Stomach (tissue), 9 donors: Measurements from ENCODE around the gene PLIN5. TPM values are rescaled to one million over a fixed set of nuclear protein-coding genes. Genes with fewer than 3 reads are reported as not detected.

Experiments
- DNase-seq, 2 donors: peaks; one replicate each; pipeline versions ENCODE4 v3.0.0 to v3.0.0-alpha.2; 2013 to 2019
- H3K27ac ChIP-seq, 5 donors: fragments of 200-600 bp in 4 of 5; sonication (generic) in 4 of 5; one replicate each; pipeline ENCODE4 v1.5.1; 2013 to 2019; ENCODE audit warnings: mild to moderate bottlenecking in 1 of 5, moderate library complexity in 1 of 5
- H3K27me3 ChIP-seq, 3 donors: fragments of 200-600 bp; sonication (generic); one replicate each; pipeline ENCODE4 v1.5.1; 2017 to 2019; ENCODE audit warnings: mixed run types in 1 of 3
- H3K36me3 ChIP-seq, 4 donors: fragments of 200-600 bp; sonication (generic); 1 replicate in 3 of 4; 2 replicates in 1 of 4; pipeline ENCODE4 v1.5.1; 2016 to 2019
- H3K4me1 ChIP-seq, 4 donors: fragments of 200-600 bp; sonication (generic); one replicate each; pipeline ENCODE4 v1.5.1; 2016 to 2019
- H3K4me3 ChIP-seq, 4 donors: fragments of 200-600 bp; sonication (generic) in 3 of 4; one replicate each; pipeline ENCODE4 v1.5.1; 2016 to 2019; ENCODE audit warnings: mild to moderate bottlenecking in 1 of 4
- H3K9me3 ChIP-seq, 4 donors: fragments of 200-600 bp; sonication (generic); one replicate each; pipeline ENCODE4 v1.5.1; 2016 to 2019
- EP300 ChIP-seq: sonication (generic); formaldehyde crosslinking; IDR thresholded peaks from one replicate; pipeline ENCODE4 v1.6.1; 2017; ENCODE audit warnings: antibody characterized with exemption
- POLR2A ChIP-seq, 4 donors: fragments of 450-650 bp; IDR thresholded peaks; one replicate each; pipeline ENCODE4 v1.6.1; 2016; ENCODE audit warnings: antibody characterized with exemption in 4 of 4, control low read depth in 2 of 4, mild to moderate bottlenecking in 1 of 4, moderate library complexity in 1 of 4
- POLR2AphosphoS5 ChIP-seq, 3 donors: sonication (generic); formaldehyde crosslinking; IDR thresholded peaks; one replicate each; pipeline ENCODE4 v1.6.1; 2016; ENCODE audit warnings: antibody characterized with exemption in 3 of 3
- WGBS, 5 donors: extraction: QIAGEN DNeasy Blood & Tissue Kit in 3 of 5; methylation state at CpG; one replicate each; pipeline versions ENCODE4 v1.1.5 to v1.1.7; 2013 to 2018; 5-methylcytosine and 5-hydroxymethylcytosine counted together
- intact Hi-C: fragments of 100-400 bp; cut with DNase I; formaldehyde crosslinking; loops from one replicate; pipeline ENCODE4 v1.15.1; 2023; ENCODE audit warnings: low total_unique reads
- polyA plus RNA-seq, 3 donors: library from polyadenylated mRNA; stranded (reverse); fragments of 200-250 nt; gene quantifications; one replicate each; pipeline ENCODE4 v1.2.3, GENCODE V29; 2013
- total RNA-seq, 5 donors: library from RNA; depleted of rRNA; stranded (reverse); fragments of >200 nt; gene quantifications; one replicate each; pipeline versions ENCODE4 v1.1.0 to v1.2.3, GENCODE V29; 2014 to 2016
- TF ChIP-seq, protein P1 (sequence below), 7 experiments: fragments of 450-650 bp in 4 of 7; fragments of 200-600 bp in 3 of 7; sonication (generic) in 3 of 7; IDR thresholded peaks; one replicate each; pipeline ENCODE4 v1.5.1; 2016 to 2019; ENCODE audit warnings: antibody characterized with exemption in 7 of 7, control low read depth in 2 of 7, mild to moderate bottlenecking in 1 of 7
- donor health status: healthy with polysubstance abuse.
- donor health status: Bipolar disorder and iron deficiency.
- donor health status: healthy.

Gene PLIN5
- total and polyA plus RNA-seq, 8 donors, result 1.4 to 114 (median 31.6) TPM

GRCh38 chr19:4553092-4553695 is 18.2 kb upstream of the PLIN5 start:
- Histone ChIP-seq H3K27me3 (peaks cover 0 to 35% (median 4%) of the 10 kb centered on the region in 3 donors), H3K4me3 (no peak overlapping the region), H3K27ac (no peak overlapping the region), H3K9me3 (no peaks in the 10 kb centered on the region), H3K4me1 (peaks cover 0 to 23% (median 2%) of the 10 kb centered on the region in 4 donors), H3K36me3 (peaks cover 0 to 20% (median 6%) of the 10 kb centered on the region in 4 donors)
- intact Hi-C loops, result no loop called here
- TF ChIP-seq POLR2A (IDR thresholded peaks at IDR 0.05), result no peak
- no peak for TF ChIP-seq EP300
- TF ChIP-seq, protein P1, sequence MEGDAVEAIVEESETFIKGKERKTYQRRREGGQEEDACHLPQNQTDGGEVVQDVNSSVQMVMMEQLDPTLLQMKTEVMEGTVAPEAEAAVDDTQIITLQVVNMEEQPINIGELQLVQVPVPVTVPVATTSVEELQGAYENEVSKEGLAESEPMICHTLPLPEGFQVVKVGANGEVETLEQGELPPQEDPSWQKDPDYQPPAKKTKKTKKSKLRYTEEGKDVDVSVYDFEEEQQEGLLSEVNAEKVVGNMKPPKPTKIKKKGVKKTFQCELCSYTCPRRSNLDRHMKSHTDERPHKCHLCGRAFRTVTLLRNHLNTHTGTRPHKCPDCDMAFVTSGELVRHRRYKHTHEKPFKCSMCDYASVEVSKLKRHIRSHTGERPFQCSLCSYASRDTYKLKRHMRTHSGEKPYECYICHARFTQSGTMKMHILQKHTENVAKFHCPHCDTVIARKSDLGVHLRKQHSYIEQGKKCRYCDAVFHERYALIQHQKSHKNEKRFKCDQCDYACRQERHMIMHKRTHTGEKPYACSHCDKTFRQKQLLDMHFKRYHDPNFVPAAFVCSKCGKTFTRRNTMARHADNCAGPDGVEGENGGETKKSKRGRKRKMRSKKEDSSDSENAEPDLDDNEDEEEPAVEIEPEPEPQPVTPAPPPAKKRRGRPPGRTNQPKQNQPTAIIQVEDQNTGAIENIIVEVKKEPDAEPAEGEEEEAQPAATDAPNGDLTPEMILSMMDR (IDR thresholded peaks at IDR 0.05), result no peak
- no peak for TF ChIP-seq POLR2AphosphoS5 (IDR thresholded peaks at IDR 0.05)
- no peak for DNase-seq

GRCh38 chr19:4552525-4552819 is 17.4 kb upstream of the PLIN5 start:
- H3K4me1 ChIP-seq, result peaks cover 0 to 16% (median 0%) of the 10 kb centered on the region in 4 donors
- no peak overlapping the region for H3K27ac ChIP-seq
- 71 to 86% (median 75%) methylated on average over 9 to 18 of the region's 18 CpGs for WGBS, 5 donors
- peaks cover 0 to 23% (median 6%) of the 10 kb centered on the region in 4 donors for H3K36me3 ChIP-seq
- TF ChIP-seq, protein P1 (IDR thresholded peaks at IDR 0.05), result no peak
- no peak for TF ChIP-seq POLR2A (IDR thresholded peaks at IDR 0.05)
- no peak for TF ChIP-seq POLR2AphosphoS5 (IDR thresholded peaks at IDR 0.05)
- no peak for TF ChIP-seq EP300
- H3K4me3 ChIP-seq, result no peak overlapping the region
- H3K27me3 ChIP-seq, result peaks cover 0 to 33% (median 0%) of the 10 kb centered on the region in 3 donors
- intact Hi-C loops, result no loop called here
- no peak for DNase-seq
- H3K9me3 ChIP-seq, result no peaks in the 10 kb centered on the region

GRCh38 chr19:4550479-4551050 is 15.5 kb upstream of the PLIN5 start:
- no peaks in the 10 kb centered on the region for H3K9me3 ChIP-seq
- intact Hi-C loops, result no loop called here
- no peak overlapping the region for H3K4me3 ChIP-seq
- H3K36me3 ChIP-seq, result peaks cover 0 to 16% (median 4%) of the 10 kb centered on the region in 4 donors
- TF ChIP-seq, protein P1 (IDR thresholded peaks at IDR 0.05), result no peak
- TF ChIP-seq EP300 (no peak), POLR2A (IDR thresholded peaks at IDR 0.05) (no peak), POLR2AphosphoS5 (IDR thresholded peaks at IDR 0.05) (no peak)
- peaks cover 0 to 31% (median 0%) of the 10 kb centered on the region in 3 donors for H3K27me3 ChIP-seq
- DNase-seq, result no peak
- no peak overlapping the region for H3K27ac ChIP-seq
- WGBS, 5 donors, result 77 to 92% (median 85%) methylated on average over 11 to 26 of the region's 26 CpGs
- H3K4me1 ChIP-seq, result peaks cover 0 to 6% (median 0%) of the 10 kb centered on the region in 4 donors

GRCh38 chr19:4550018-4550417 is 15.0 kb upstream of the PLIN5 start:
- H3K4me1 ChIP-seq, result peaks cover 0 to 6% (median 0%) of the 10 kb centered on the region in 4 donors
- H3K9me3 ChIP-seq, result no peaks in the 10 kb centered on the region
- no peak for TF ChIP-seq POLR2A (IDR thresholded peaks at IDR 0.05)
- TF ChIP-seq, protein P1 (IDR thresholded peaks at IDR 0.05), result no peak
- no peak for TF ChIP-seq EP300
- no peak for TF ChIP-seq POLR2AphosphoS5 (IDR thresholded peaks at IDR 0.05)
- peaks cover 0 to 15% (median 3%) of the 10 kb centered on the region in 4 donors for H3K36me3 ChIP-seq
- H3K4me3 ChIP-seq, result no peak overlapping the region
- no peak for DNase-seq
- peaks cover 0 to 31% (median 0%) of the 10 kb centered on the region in 3 donors for H3K27me3 ChIP-seq
- WGBS, 5 donors, result 88 to 93% (median 89%) methylated on average over 18 of the region's 18 CpGs
- intact Hi-C loops, result no loop called here
- no peak overlapping the region for H3K27ac ChIP-seq
